Tibial nerve (tissue), 4 donors: ENCODE results near the gene SPATA21. TPM values are rescaled to one million over a fixed set of nuclear protein-coding genes. Genes with fewer than 3 reads are reported as not detected.

Experiments used
- DNase-seq, 2 donors: peaks; one replicate each; pipeline ENCODE4 v3.0.0-alpha.2; 2019; ENCODE audit warnings: low spot score in 2 of 2
- H3K27ac ChIP-seq, 4 donors: fragments of 200-600 bp; sonication (generic) in 3 of 4; one replicate each; pipeline ENCODE4 v1.5.1; 2017 to 2019; ENCODE audit warnings: mild to moderate bottlenecking in 1 of 4
- H3K27me3 ChIP-seq, 2 donors: fragments of 200-600 bp; sonication (generic) in 1 of 2; one replicate each; pipeline versions ENCODE4 v1.5.1 to v1.6.0; 2017 to 2019
- H3K36me3 ChIP-seq, 3 donors: fragments of 200-600 bp; sonication (generic); one replicate each; pipeline ENCODE4 v1.5.1; 2018 to 2019
- H3K4me1 ChIP-seq, 4 donors: fragments of 200-600 bp; sonication (generic) in 3 of 4; one replicate each; pipeline ENCODE4 v1.5.1; 2017 to 2019
- H3K4me3 ChIP-seq, 4 donors: fragments of 200-600 bp; sonication (generic) in 3 of 4; one replicate each; pipeline ENCODE4 v1.5.1; 2017 to 2019; ENCODE audit warnings: mild to moderate bottlenecking in 1 of 4, moderate library complexity in 1 of 4
- H3K9me3 ChIP-seq, 4 donors: fragments of 200-600 bp; sonication (generic) in 3 of 4; one replicate each; pipeline ENCODE4 v1.5.1; 2017 to 2019
- CTCF ChIP-seq, 5 experiments: fragments of 200-600 bp in 3 of 5; fragments of 450-650 bp in 2 of 5; sonication (generic) in 3 of 5; IDR thresholded peaks; one replicate each; pipeline ENCODE4 v1.5.1; 2016 to 2019; ENCODE audit warnings: antibody characterized with exemption in 5 of 5, mild to moderate bottlenecking in 3 of 5, moderate library complexity in 2 of 5
- EP300 ChIP-seq, 2 donors: sonication (generic); formaldehyde crosslinking; IDR thresholded peaks; one replicate each; pipeline ENCODE4 v1.6.1; 2017; ENCODE audit warnings: antibody characterized with exemption in 2 of 2, mild to moderate bottlenecking in 1 of 2
- POLR2A ChIP-seq, 2 donors: fragments of 450-650 bp; IDR thresholded peaks; one replicate each; pipeline ENCODE4 v1.6.1; 2017; ENCODE audit warnings: antibody characterized with exemption in 2 of 2, mild to moderate bottlenecking in 2 of 2, moderate library complexity in 2 of 2
- WGBS, 2 donors: methylation state at CpG; one replicate each; pipeline ENCODE4 v1.1.5; 2018; 5-methylcytosine and 5-hydroxymethylcytosine counted together
- total RNA-seq, 4 donors: library from RNA; depleted of rRNA; stranded (reverse); fragments of >200 nt; gene quantifications; one replicate each; pipeline ENCODE4 v1.1.0, GENCODE V29; 2016

SPATA21 gene
- total RNA-seq, 4 donors from 2014 or later = not detected

GRCh38 chr1:16402742-16403141 is 34.5 kb downstream of the SPATA21 start:
- Histone ChIP-seq H3K4me3 (no peak overlapping the region), H3K27ac (no peak overlapping the region), H3K27me3 (no peaks in the 10 kb centered on the region), H3K4me1 (no peaks in the 10 kb centered on the region), H3K9me3 (no peaks in the 10 kb centered on the region), H3K36me3 (peaks cover 0 to 33% (median 0%) of the 10 kb centered on the region in 3 donors)
- WGBS, 2 donors = 65 to 70% methylated on average over 10 of the region's 10 CpGs
- DNase-seq = no peak
- no peak for TF ChIP-seq CTCF (IDR thresholded peaks at IDR 0.05)
- TF ChIP-seq EP300 (IDR thresholded peaks at IDR 0.05) = no peak
- TF ChIP-seq POLR2A (IDR thresholded peaks at IDR 0.05) = no peak

GRCh38 chr1:16398371-16398953 is 38.8 kb downstream of the SPATA21 start:
- 76 to 86% methylated on average over 2 to 4 of the region's 5 CpGs for WGBS, 2 donors
- Histone ChIP-seq H3K36me3 (peaks cover 0 to 75% (median 16%) of the 10 kb centered on the region in 3 donors), H3K9me3 (no peaks in the 10 kb centered on the region), H3K4me3 (no peak overlapping the region), H3K27me3 (no peaks in the 10 kb centered on the region), H3K27ac (no peak overlapping the region), H3K4me1 (peaks cover 0 to 25% (median 3%) of the 10 kb centered on the region in 4 donors)
- DNase-seq = no peak
- TF ChIP-seq POLR2A (IDR thresholded peaks at IDR 0.05) = no peak
- no peak for TF ChIP-seq CTCF (IDR thresholded peaks at IDR 0.05)
- TF ChIP-seq EP300 (IDR thresholded peaks at IDR 0.05) = no peak

GRCh38 chr1:16397120-16397519 is 40.1 kb downstream of the SPATA21 start:
- WGBS, 2 donors = 42 to 45% methylated on average over 5 of the region's 5 CpGs
- no peak overlapping the region for H3K27ac ChIP-seq
- H3K4me3 ChIP-seq = no peak overlapping the region
- TF ChIP-seq POLR2A (IDR thresholded peaks at IDR 0.05) = no peak
- no peak for TF ChIP-seq EP300 (IDR thresholded peaks at IDR 0.05)
- TF ChIP-seq CTCF (IDR thresholded peaks at IDR 0.05) = no peak
- no peaks in the 10 kb centered on the region for H3K9me3 ChIP-seq
- peaks cover 0 to 38% (median 10%) of the 10 kb centered on the region in 4 donors for H3K4me1 ChIP-seq
- no peak for DNase-seq
- H3K27me3 ChIP-seq = no peaks in the 10 kb centered on the region
- peaks cover 0 to 80% (median 16%) of the 10 kb centered on the region in 3 donors for H3K36me3 ChIP-seq

GRCh38 chr1:16396591-16396990 is 40.6 kb downstream of the SPATA21 start:
- no peaks in the 10 kb centered on the region for H3K9me3 ChIP-seq
- DNase-seq = no peak
- whole genome bisulfite sequencing, 2 donors = 55 to 56% methylated on average over 7 of the region's 7 CpGs
- no peak overlapping the region for H3K4me3 ChIP-seq
- peaks cover 0 to 43% (median 13%) of the 10 kb centered on the region in 4 donors for H3K4me1 ChIP-seq
- TF ChIP-seq POLR2A (IDR thresholded peaks at IDR 0.05) (no peak), EP300 (IDR thresholded peaks at IDR 0.05) (no peak), CTCF (IDR thresholded peaks at IDR 0.05) (no peak)
- peaks cover 0 to 80% (median 16%) of the 10 kb centered on the region in 3 donors for H3K36me3 ChIP-seq
- no peaks in the 10 kb centered on the region for H3K27me3 ChIP-seq
- H3K27ac ChIP-seq = no peak overlapping the region

- Histone ChIP-seq H3K4me3 (no peak overlapping the region), H3K27ac (no peak overlapping the region), H3K9me3 (no peaks in the 10 kb centered on the region), H3K4me1 (peaks cover 0 to 58% (median 16%) of the 10 kb centered on the region in 4 donors), H3K36me3 (peaks cover 0 to 68% (median 16%) of the 10 kb centered on the region in 3 donors), H3K27me3 (no peaks in the 10 kb centered on the region)
- no peak for DNase-seq
- TF ChIP-seq POLR2A (IDR thresholded peaks at IDR 0.05) (no peak), EP300 (IDR thresholded peaks at IDR 0.05) (no peak), CTCF (IDR thresholded peaks at IDR 0.05) (no peak)
- whole genome bisulfite sequencing, 2 donors = 74 to 84% methylated on average over 13 of the region's 13 CpGs
Observed at GRCh38 chr1:16394977-16395376, 42.2 kb downstream of the SPATA21 start.
